T-helper 17 cell (primary cell): ENCODE data around the gene NCKAP5L. TPM values are rescaled to one million over a fixed set of nuclear protein-coding genes. Genes with fewer than 3 reads are reported as not detected.
A peak's percentile ranks its signal among the peaks of the same experiment; 100 is the strongest.
"Not testable (repeated sequence)": the region's sequence is repeated elsewhere in the genome, so short reads cannot be mapped to it uniquely, and the experiment has no call there.

Experiments
- ATAC-seq: fragments of 150-1000 bp; cut with Tn5 transposase; 2 replicates; pipeline ENCODE4 v1.10.0; 2021; ENCODE audit warnings: mild to moderate bottlenecking, moderate library complexity
- DNase-seq, 3 donors: peaks; one replicate each; pipeline versions ENCODE4 v3.0.0 to v3.0.0-alpha.2; 2020 to 2021
- H3K9me3 ChIP-seq: one replicate; pipeline ENCODE4 v1.7.0; 2013; ENCODE audit warnings: low read length, mild to moderate bottlenecking; ENCODE audit not compliant: control insufficient read depth, poor library complexity, severe bottlenecking
- H3K27ac Mint-ChIP-seq: one replicate; pipeline ENCODE4 v1.8.0; 2022; ENCODE audit warnings: mild to moderate bottlenecking, moderate library complexity, mixed read lengths
- H3K27me3 Mint-ChIP-seq: one replicate; pipeline ENCODE4 v1.8.0; 2022; ENCODE audit warnings: mixed read lengths
- H3K36me3 Mint-ChIP-seq: one replicate; pipeline ENCODE4 v1.8.0; 2022; ENCODE audit warnings: low read depth, mixed read lengths
- H3K4me1 Mint-ChIP-seq: one replicate; pipeline ENCODE4 v1.8.0; 2022; ENCODE audit warnings: mild to moderate bottlenecking, mixed read lengths
- H3K4me3 Mint-ChIP-seq: one replicate; pipeline ENCODE4 v1.8.0; 2022; ENCODE audit warnings: mild to moderate bottlenecking, moderate library complexity, mixed read lengths
- total RNA-seq, 4 donors: library from RNA in 2 of 4; stranded (reverse) in 2 of 4; gene quantifications; one replicate each; pipeline ENCODE4 v1.2.3 and lab custom pipeline; 2022 to 2026

The NCKAP5L gene
- total RNA-seq, 2 donors from 2014 or later = 8.7 to 9.3 TPM

DNA sequence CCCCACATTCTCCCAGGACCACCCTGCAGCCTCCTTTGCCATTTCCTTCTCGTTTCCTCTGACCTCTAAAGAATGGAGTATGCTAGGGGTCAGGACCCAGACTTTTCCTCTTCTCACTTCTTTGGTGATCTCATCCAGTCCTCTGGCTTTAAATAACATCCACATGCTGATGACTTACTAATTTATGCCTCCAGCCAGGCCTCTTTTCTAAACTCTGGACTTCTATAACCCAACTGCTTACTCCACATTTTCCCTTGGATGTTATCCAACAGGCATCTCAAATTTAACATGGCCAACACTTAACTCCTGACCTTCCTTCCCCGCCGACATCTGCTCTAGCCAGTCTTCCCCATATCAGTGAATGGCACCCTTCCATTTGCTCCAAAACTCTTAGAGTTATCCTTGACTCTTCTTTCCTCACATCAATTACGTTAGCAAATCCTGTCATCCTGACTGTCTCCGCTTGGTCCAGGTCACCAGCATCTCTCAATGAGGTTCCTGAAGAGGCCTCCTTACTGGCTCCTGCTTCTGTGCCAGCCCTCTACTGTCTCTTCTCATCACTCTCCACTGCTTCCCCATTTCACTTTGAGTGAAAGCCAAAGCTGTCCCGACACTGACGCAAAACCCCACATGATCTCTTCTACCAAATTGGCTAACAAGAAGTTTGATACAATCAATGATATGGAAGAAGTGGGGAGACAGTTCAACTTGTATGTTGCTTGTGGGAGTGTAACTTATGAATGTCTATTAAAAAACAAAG lies 44.1 kb downstream of the NCKAP5L start:
- Mint-ChIP-seq H3K4me3 (no peak overlapping the region), H3K27ac (no peak overlapping the region), H3K36me3 (peaks cover 9% of the 10 kb centered on the region), H3K4me1 (peaks cover 2% of the 10 kb centered on the region), H3K27me3 (peaks cover 43% of the 10 kb centered on the region)
- DNase-seq (no peak), ATAC-seq (no peak)
- H3K9me3 ChIP-seq = no peaks in the 10 kb centered on the region

DNA sequence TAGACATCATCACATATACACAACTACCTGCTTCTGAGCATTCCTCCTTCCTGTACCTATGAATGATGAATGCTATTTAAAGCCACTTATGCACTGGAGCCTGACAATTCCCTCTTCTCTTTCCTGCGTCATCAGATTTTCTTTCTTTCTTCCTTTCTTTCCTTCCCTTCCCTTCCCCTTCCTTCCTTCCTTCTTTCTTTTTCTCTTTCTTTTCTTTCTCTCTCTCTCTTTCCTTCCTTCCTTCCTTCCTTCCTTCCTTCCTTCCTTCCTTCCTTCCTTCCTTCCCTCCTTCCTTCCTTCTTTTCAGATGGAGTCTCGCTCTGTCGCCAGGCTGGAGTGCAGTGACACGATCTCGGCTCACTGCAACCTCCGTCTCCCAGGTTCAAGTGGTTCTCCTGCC lies 47.3 kb downstream of the NCKAP5L start:
- DNase-seq, H3K4me3 Mint-ChIP-seq, ATAC-seq, H3K36me3 Mint-ChIP-seq, H3K9me3 ChIP-seq: not testable (repeated sequence)
- Mint-ChIP-seq H3K27ac (peak overlapping the region; percentile 14), H3K27me3 (peaks cover 53% of the 10 kb centered on the region), H3K4me1 (peaks cover 20% of the 10 kb centered on the region)

DNA sequence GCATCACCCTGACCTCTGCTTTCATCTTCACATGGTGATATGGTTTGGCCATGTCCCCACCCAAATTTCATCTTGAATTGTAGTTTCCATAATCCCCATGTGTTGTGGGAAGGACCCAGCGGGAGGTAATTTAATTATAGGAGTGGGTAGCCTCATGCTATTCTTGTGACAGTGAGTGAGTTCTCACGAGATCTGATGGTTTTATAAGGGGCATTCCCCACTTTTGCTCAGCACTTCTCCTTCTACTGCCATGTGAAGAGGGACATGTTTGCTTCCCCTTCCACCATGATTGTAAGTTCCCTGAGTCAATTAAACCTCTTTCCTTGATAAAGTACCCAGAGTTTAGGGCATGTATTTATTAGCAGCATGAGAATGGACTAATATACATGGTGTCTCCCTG lies 48.6 kb downstream of the NCKAP5L start:
- no peak overlapping the region for H3K27ac Mint-ChIP-seq
- H3K4me3 Mint-ChIP-seq = no peak overlapping the region
- peaks cover 52% of the 10 kb centered on the region for H3K27me3 Mint-ChIP-seq
- DNase-seq (no peak), ATAC-seq (no peak)
- H3K4me1 Mint-ChIP-seq = peaks cover 18% of the 10 kb centered on the region
- H3K9me3 ChIP-seq = no peaks in the 10 kb centered on the region
- peaks cover 9% of the 10 kb centered on the region for H3K36me3 Mint-ChIP-seq

- Mint-ChIP-seq H3K36me3 (peaks cover 3% of the 10 kb centered on the region), H3K4me1 (peaks cover 18% of the 10 kb centered on the region), H3K27me3 (peaks cover 39% of the 10 kb centered on the region), H3K27ac (peak overlapping the region; percentile 74), H3K4me3 (peak overlapping the region; percentile 60)
- no peaks in the 10 kb centered on the region for H3K9me3 ChIP-seq
- DNase-seq (peak; percentile 61 to 73 (median 64)), ATAC-seq (peak; percentile 90)
These were observed 50.1 kb downstream of the NCKAP5L start for GRCh38 chr12:49777800-49778748.

DNA sequence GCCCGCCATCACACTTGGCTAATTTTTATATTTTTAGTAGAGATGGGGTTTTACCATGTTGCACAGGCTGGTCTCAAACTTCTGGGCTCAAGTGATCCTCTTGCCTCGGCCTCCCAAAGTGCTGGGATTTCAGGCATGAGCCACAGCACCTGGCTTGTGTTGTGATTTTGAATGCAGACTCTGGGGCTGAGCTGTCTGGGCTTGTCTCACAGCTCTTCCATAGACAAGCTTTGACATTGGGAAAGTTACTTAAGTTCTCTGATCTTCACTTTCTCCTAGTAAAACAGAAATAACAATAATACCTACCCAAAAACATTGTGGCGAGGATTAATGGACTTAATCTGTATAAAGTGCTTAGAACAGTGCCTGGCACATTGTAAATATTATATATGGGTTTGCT lies 50.9 kb downstream of the NCKAP5L start:
- no peaks in the 10 kb centered on the region for H3K9me3 ChIP-seq
- Mint-ChIP-seq H3K4me1 (peaks cover 18% of the 10 kb centered on the region), H3K36me3 (peaks cover 3% of the 10 kb centered on the region), H3K27me3 (peaks cover 38% of the 10 kb centered on the region), H3K27ac (no peak overlapping the region), H3K4me3 (no peak overlapping the region)
- ATAC-seq (no peak), DNase-seq (no peak)

GRCh38 chr12:49776858-49777257 lies 51.4 kb downstream of the NCKAP5L start:
- Mint-ChIP-seq H3K27ac (no peak overlapping the region), H3K4me1 (peaks cover 18% of the 10 kb centered on the region), H3K36me3 (peaks cover 5% of the 10 kb centered on the region), H3K4me3 (no peak overlapping the region), H3K27me3 (peaks cover 33% of the 10 kb centered on the region)
- DNase-seq = no peak
- no peaks in the 10 kb centered on the region for H3K9me3 ChIP-seq
- no peak for ATAC-seq

GRCh38 chr12:49776413-49776812 lies 51.8 kb downstream of the NCKAP5L start:
- H3K4me1 Mint-ChIP-seq = peaks cover 18% of the 10 kb centered on the region
- ATAC-seq = peak; percentile 76
- H3K27me3 Mint-ChIP-seq = peaks cover 33% of the 10 kb centered on the region
- no peak overlapping the region for H3K27ac Mint-ChIP-seq
- H3K4me3 Mint-ChIP-seq = peak overlapping the region; percentile 9
- H3K9me3 ChIP-seq = no peaks in the 10 kb centered on the region
- peak in 1 of 3 donors; percentile 33 for DNase-seq
- H3K36me3 Mint-ChIP-seq = peaks cover 5% of the 10 kb centered on the region

DNA sequence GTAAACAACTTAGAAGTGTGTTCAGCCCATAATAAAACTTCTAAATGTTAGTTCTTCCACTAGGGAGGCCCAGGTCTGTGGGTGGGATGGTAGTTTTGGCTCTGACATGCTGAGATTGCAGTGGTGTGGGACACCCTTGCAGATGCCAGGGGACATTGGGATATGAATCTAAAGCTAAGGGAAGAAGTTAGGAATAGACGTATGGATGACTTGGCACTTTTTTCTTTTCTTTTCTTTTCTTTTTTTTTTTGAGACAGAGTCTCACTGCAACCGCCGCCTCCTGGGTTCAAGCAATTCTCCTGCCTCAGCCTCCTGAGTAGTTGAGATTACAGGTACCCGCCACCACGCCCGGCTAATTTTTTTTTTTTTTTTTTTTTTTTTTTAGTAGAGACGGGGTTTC lies 55.1 kb downstream of the NCKAP5L start:
- ATAC-seq = not testable (repeated sequence)

DNA sequence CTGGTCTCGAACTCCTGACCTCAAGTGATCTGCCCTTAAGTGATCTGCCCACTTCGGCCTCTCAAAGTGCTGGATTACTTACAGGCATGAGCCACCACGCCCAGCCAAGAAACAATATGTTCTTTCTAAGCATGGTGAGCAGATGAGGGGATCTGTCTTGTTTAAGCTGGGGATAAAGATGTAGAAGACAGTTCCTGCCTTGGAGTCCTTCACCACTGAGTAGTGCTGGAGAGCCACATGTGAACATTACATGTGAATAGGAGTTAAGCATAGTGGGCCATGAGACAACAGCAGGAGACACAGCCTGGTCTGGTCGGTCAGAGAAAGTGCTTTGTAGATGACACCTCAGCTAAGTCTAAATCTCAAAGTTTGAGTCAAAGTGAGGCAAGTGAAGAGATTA lies 60.9 kb downstream of the NCKAP5L start:
- no peaks in the 10 kb centered on the region for H3K9me3 ChIP-seq
- DNase-seq (no peak), ATAC-seq (no peak)
- Mint-ChIP-seq H3K27me3 (no peaks in the 10 kb centered on the region), H3K4me1 (peaks cover 39% of the 10 kb centered on the region), H3K36me3 (peaks cover 2% of the 10 kb centered on the region), H3K27ac (peak overlapping the region; percentile 87), H3K4me3 (no peak overlapping the region)

More for the DNA sequence above, 55.1 kb downstream of the NCKAP5L start:
- H3K27ac Mint-ChIP-seq, H3K4me3 Mint-ChIP-seq, H3K9me3 ChIP-seq, H3K27me3 Mint-ChIP-seq, DNase-seq, H3K36me3 Mint-ChIP-seq: not testable (repeated sequence)
- peaks cover 14% of the 10 kb centered on the region for H3K4me1 Mint-ChIP-seq

DNA sequence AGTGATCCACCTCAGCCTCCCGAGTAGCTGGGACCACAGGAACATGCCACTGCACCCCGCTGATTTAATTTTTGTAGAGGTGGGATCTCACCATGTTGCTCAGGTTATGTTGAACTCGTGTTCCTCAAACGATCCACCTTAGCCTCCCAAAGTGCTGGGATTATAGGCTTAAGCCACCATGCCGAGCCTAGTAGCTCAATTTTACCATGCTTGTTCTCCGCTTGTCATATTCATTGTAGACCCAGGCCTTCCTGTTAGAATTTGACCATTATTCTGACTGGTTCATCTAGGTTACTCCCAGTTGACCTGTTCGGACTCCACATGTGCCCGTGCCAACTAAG lies 62.1 kb downstream of the NCKAP5L start:
- Mint-ChIP-seq H3K4me3 (no peak overlapping the region), H3K4me1 (peaks cover 51% of the 10 kb centered on the region), H3K36me3 (peaks cover 3% of the 10 kb centered on the region), H3K27ac (peak overlapping the region; percentile 87), H3K27me3 (no peaks in the 10 kb centered on the region)
- no peak for ATAC-seq
- no peaks in the 10 kb centered on the region for H3K9me3 ChIP-seq
- no peak for DNase-seq

- Mint-ChIP-seq H3K36me3 (peaks cover 3% of the 10 kb centered on the region), H3K4me1 (peaks cover 51% of the 10 kb centered on the region), H3K4me3 (peak overlapping the region; percentile 60), H3K27ac (peak overlapping the region; percentile 87), H3K27me3 (no peaks in the 10 kb centered on the region)
- H3K9me3 ChIP-seq = no peaks in the 10 kb centered on the region
- DNase-seq = no peak
- ATAC-seq = no peak
These were observed 64.1 kb downstream of the NCKAP5L start for GRCh38 chr12:49764126-49764525.

DNA sequence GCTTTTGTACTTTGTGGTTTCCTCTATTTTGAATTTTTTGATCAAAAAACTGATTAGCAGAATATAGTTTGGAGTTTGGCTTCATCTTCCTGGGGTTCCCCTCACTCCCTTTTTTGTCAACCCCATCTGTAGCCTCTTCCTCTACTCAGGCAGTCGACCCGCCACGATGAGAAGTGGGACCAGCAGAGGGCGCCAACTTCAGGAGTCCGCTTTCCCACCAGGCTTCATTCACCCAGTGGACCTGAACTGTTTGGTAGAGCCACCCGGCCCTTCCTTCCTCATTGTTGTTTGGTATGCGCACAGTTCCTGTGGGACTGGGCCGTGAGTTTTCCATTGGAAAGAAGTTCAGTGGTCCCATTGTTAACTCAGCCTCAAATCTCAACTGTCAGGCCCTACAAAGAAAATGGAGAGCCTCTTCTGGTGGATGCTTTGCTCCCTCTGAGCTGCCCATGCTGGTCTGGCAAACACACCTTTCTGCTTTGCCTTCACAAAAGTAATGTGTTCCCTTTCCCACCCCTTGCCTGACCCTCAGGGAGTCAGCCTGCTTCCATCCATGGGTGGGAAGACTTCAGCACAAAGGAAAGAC lies 65.1 kb downstream of the NCKAP5L start:
- H3K9me3 ChIP-seq = no peaks in the 10 kb centered on the region
- Mint-ChIP-seq H3K36me3 (peaks cover 3% of the 10 kb centered on the region), H3K27ac (peak overlapping the region; percentile 87), H3K4me3 (peak overlapping the region; percentile 60), H3K4me1 (peaks cover 51% of the 10 kb centered on the region), H3K27me3 (no peaks in the 10 kb centered on the region)
- ATAC-seq (peak; percentile 84), DNase-seq (peak; percentile 69 to 78 (median 74))

GRCh38 chr12:49762468-49762847 lies 65.8 kb downstream of the NCKAP5L start:
- Mint-ChIP-seq H3K27me3 (no peaks in the 10 kb centered on the region), H3K36me3 (peaks cover 5% of the 10 kb centered on the region), H3K4me3 (no peak overlapping the region), H3K4me1 (peaks cover 48% of the 10 kb centered on the region), H3K27ac (peak overlapping the region; percentile 87)
- H3K9me3 ChIP-seq = no peaks in the 10 kb centered on the region
- no peak for DNase-seq
- ATAC-seq = peak; percentile 58
